DOHH2 (cell line): Measurements from ENCODE around the gene DAZAP1.

Experiments used
- EZH2phosphoT487 ChIP-seq: fragments of 200-600 bp; sonication (generic); IDR thresholded peaks from 2 replicates; pipeline ENCODE4 v1.6.1; 2017; ENCODE audit warnings: borderline replicate concordance, mild to moderate bottlenecking, antibody characterized with exemption, low read length, moderate library complexity, mixed read lengths
- TF ChIP-seq, protein P1 (sequence below): fragments of 200-600 bp; sonication (generic); IDR thresholded peaks from one replicate; pipeline ENCODE4 v1.5.1; 2014; ENCODE audit warnings: antibody characterized with exemption, mild to moderate bottlenecking, low read depth, low read length; ENCODE audit not compliant: poor library complexity, severe bottlenecking

GRCh38 chr19:1379961-1380489, 27.4 kb upstream of the DAZAP1 start:
- TF ChIP-seq, protein P1, sequence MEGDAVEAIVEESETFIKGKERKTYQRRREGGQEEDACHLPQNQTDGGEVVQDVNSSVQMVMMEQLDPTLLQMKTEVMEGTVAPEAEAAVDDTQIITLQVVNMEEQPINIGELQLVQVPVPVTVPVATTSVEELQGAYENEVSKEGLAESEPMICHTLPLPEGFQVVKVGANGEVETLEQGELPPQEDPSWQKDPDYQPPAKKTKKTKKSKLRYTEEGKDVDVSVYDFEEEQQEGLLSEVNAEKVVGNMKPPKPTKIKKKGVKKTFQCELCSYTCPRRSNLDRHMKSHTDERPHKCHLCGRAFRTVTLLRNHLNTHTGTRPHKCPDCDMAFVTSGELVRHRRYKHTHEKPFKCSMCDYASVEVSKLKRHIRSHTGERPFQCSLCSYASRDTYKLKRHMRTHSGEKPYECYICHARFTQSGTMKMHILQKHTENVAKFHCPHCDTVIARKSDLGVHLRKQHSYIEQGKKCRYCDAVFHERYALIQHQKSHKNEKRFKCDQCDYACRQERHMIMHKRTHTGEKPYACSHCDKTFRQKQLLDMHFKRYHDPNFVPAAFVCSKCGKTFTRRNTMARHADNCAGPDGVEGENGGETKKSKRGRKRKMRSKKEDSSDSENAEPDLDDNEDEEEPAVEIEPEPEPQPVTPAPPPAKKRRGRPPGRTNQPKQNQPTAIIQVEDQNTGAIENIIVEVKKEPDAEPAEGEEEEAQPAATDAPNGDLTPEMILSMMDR = no peak
- no peak for TF ChIP-seq EZH2phosphoT487
